Gastroesophageal sphincter (tissue), 3 donors: ENCODE data around the gene CRYGN.

Experiments
- EP300 ChIP-seq: sonication (generic); formaldehyde crosslinking; IDR thresholded peaks from one replicate; pipeline ENCODE4 v1.6.1; 2017; ENCODE audit warnings: antibody characterized with exemption, mild to moderate bottlenecking
- POLR2A ChIP-seq, 2 donors: fragments of 450-650 bp; IDR thresholded peaks; one replicate each; pipeline ENCODE4 v1.6.1; 2017; ENCODE audit warnings: antibody characterized with exemption in 2 of 2, mild to moderate bottlenecking in 2 of 2, moderate library complexity in 1 of 2
- POLR2AphosphoS5 ChIP-seq: sonication (generic); formaldehyde crosslinking; IDR thresholded peaks from one replicate; pipeline ENCODE4 v1.6.1; 2017; ENCODE audit warnings: antibody characterized with exemption
- TF ChIP-seq, protein P1 (sequence below), 4 experiments: fragments of 200-600 bp in 2 of 4; fragments of 450-650 bp in 2 of 4; sonication (generic) in 1 of 4; IDR thresholded peaks; one replicate each; pipeline ENCODE4 v1.5.1; 2017 to 2019; ENCODE audit warnings: antibody characterized with exemption in 4 of 4, mild to moderate bottlenecking in 2 of 4, moderate library complexity in 2 of 4

DNA sequence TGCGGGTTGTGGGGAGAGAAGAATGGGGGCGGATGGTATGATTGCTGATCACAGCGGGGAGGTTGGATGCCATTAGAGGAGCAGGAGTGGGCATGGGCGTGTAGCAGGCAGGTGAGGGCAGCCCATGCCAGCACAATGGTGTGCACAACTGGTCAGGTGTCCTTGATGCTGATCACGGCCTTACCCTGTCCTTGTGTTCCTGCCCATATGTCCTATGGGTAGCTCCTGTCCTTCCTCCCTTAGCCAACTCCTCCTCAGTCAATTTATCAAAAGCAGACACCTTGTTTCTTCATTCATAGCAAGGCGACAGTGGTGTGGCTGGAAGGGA is 60.8 kb downstream of the CRYGN start:
- TF ChIP-seq, protein P1, sequence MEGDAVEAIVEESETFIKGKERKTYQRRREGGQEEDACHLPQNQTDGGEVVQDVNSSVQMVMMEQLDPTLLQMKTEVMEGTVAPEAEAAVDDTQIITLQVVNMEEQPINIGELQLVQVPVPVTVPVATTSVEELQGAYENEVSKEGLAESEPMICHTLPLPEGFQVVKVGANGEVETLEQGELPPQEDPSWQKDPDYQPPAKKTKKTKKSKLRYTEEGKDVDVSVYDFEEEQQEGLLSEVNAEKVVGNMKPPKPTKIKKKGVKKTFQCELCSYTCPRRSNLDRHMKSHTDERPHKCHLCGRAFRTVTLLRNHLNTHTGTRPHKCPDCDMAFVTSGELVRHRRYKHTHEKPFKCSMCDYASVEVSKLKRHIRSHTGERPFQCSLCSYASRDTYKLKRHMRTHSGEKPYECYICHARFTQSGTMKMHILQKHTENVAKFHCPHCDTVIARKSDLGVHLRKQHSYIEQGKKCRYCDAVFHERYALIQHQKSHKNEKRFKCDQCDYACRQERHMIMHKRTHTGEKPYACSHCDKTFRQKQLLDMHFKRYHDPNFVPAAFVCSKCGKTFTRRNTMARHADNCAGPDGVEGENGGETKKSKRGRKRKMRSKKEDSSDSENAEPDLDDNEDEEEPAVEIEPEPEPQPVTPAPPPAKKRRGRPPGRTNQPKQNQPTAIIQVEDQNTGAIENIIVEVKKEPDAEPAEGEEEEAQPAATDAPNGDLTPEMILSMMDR (IDR thresholded peaks at IDR 0.05): no peak
- TF ChIP-seq POLR2AphosphoS5 (no peak), EP300 (no peak), POLR2A (IDR thresholded peaks at IDR 0.05) (no peak)
